Stomach (tissue), 4 donors: ENCODE measurements around the gene HAGHL.

Source experiments
- EP300 ChIP-seq: sonication (generic); formaldehyde crosslinking; IDR thresholded peaks from one replicate; pipeline ENCODE4 v1.6.1; 2017; ENCODE audit warnings: antibody characterized with exemption
- TF ChIP-seq, protein P1 (sequence below), 7 experiments: fragments of 450-650 bp in 4 of 7; fragments of 200-600 bp in 3 of 7; sonication (generic) in 3 of 7; IDR thresholded peaks; one replicate each; pipeline ENCODE4 v1.5.1; 2016 to 2019; ENCODE audit warnings: antibody characterized with exemption in 7 of 7, control low read depth in 2 of 7, mild to moderate bottlenecking in 1 of 7

DNA sequence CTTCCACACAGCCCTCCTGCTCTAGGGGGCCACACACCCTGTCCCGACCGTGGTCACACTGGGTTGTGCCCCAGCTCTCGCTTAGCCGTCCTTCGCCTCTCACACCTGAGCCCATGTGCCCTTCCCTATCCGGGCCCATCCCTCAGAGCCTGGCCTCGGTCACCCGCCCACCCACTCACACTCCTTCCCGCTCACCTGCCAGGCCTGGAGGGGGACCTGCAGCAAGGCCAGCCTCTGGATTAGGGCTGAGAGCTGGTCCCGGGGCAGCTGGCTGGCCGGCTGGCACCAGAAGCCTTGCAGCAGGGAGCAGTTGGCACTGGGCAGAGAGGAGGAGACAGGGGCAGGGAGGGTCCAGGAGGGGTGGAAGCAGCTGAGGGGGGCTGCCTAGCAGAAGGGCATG is 51.5 kb downstream of the HAGHL start:
- TF ChIP-seq, protein P1, sequence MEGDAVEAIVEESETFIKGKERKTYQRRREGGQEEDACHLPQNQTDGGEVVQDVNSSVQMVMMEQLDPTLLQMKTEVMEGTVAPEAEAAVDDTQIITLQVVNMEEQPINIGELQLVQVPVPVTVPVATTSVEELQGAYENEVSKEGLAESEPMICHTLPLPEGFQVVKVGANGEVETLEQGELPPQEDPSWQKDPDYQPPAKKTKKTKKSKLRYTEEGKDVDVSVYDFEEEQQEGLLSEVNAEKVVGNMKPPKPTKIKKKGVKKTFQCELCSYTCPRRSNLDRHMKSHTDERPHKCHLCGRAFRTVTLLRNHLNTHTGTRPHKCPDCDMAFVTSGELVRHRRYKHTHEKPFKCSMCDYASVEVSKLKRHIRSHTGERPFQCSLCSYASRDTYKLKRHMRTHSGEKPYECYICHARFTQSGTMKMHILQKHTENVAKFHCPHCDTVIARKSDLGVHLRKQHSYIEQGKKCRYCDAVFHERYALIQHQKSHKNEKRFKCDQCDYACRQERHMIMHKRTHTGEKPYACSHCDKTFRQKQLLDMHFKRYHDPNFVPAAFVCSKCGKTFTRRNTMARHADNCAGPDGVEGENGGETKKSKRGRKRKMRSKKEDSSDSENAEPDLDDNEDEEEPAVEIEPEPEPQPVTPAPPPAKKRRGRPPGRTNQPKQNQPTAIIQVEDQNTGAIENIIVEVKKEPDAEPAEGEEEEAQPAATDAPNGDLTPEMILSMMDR (IDR thresholded peaks at IDR 0.05) = no peak
- TF ChIP-seq EP300 = no peak
